GDM1 (cell line): ENCODE results near the gene PPARD.

Experiments
- DNase-seq: peaks from one replicate; lab custom pipeline; 2025; lab: John Stamatoyannopoulos, UW

Gene PPARD

GRCh38 chr6:35356391-35356790, 14.0 kb downstream of the PPARD start:
- no peak for DNase-seq

DNA sequence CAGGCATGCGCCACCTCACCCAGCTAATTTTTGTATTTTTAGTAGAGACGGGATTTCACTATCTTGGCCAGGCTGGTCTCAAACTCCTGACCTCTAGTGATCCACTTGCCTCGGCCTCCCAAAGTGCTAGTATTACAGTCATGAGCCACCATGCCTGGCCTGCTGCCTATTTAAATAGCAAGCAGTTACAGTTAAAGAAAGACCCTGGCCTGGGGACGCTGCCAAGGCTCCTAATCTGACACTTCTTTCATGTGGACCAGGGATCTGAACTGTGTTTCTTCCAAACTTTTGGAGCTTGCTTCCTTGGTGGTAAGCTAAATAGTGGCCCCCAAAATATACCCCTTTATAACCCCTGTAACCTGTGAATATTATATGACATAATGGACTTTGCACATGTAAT, 15.3 kb downstream of the PPARD start:
- DNase-seq, result no peak

DNA sequence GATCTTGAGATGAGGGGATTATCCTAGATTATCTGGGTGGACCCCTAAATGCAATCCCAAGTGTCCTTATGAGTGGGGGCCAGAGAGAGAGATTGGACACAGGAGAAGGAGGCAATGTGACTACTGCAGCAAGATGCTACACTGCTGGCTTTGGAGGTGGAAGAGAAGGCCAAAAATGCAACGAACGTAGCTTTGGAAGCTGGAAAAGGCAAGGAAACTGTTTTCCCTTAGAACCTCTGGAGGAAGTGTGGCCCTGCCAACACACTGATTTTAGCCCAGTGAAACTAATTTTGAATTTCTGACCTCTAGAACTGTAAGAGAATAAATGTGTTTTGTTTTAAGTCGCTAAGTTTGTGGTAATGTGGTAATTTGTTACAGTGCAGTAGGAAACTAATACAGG, 15.7 kb downstream of the PPARD start:
- no peak for DNase-seq

GRCh38 chr6:35359346-35359743, 17.0 kb downstream of the PPARD start:
- no peak for DNase-seq

DNA sequence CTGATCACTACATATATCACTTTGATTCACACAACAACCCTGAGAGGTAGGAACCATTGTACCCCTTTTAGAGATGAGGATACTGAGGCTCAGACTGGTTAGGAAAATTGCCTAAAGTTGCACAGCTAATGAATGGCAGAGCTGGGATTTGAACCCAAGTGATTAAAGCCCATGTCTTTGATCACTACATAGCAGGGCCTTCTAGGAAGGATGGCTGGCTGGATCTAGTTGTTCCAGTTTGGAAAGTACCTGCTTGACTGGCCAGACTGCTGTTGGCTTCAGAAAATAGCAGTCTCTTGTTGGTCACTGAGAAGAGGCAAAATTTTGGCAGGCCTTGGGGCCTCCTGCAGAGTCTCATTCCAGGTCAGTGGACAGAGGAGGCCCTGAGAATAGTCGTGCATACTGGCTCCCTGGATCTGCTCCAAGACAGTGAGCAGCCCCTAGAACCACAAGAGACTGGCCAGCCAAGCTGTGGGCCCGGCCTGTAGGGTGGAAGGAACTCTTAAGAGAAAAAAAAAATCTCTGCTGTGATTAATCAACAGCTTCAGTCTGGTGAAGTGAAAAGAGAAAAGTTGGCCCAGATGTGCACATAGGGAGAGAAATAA, 17.5 kb downstream of the PPARD start:
- DNase-seq, result no peak

GRCh38 chr6:35360349-35361138, 18.2 kb downstream of the PPARD start:
- DNase-seq, result no peak

DNA sequence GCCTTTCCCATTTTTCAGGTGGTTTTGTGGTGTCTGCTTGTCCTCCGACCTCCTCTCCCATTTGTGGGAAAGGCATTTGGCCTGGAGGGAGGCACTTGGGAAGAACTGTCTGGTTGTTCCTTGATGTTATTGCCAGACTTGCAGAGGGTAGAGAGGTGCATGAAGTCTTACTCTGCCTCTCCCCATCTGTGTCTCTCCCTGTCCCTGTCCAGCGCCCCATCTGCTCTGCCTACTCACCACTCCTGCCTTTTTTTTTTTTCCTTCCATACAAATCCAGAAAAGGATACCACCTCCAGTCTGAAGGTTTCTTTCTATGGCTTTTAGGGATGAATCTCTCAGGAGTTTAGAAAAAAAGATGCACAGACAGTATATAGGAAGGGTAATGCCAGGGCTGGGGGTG, 19.8 kb downstream of the PPARD start:
- no peak for DNase-seq

- DNase-seq, result no peak
These were observed 21.0 kb downstream of the PPARD start for GRCh38 chr6:35363293-35363750.

GRCh38 chr6:35365594-35366203, 23.3 kb downstream of the PPARD start:
- no peak for DNase-seq

DNA sequence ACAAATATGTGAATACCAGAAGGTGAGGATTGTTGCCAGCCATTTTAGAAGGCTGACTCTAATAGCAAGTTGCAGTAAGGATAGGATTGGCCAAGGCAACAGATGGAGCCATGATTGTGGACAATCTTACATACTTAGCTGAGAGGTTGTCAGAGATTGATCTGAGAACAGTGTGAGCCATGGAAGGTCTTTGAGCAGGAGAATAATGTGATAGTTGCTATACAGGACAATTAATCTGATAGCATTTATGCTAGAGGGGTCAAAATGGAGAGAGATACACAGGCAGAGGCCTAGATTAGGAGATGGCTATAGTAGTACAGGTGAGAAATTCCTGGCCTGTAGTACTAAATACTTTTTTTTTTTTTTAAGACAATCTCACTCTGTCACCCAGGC, 23.8 kb downstream of the PPARD start:
- DNase-seq, result no peak

GRCh38 chr6:35367646-35368037, 25.3 kb downstream of the PPARD start:
- no peak for DNase-seq

DNA sequence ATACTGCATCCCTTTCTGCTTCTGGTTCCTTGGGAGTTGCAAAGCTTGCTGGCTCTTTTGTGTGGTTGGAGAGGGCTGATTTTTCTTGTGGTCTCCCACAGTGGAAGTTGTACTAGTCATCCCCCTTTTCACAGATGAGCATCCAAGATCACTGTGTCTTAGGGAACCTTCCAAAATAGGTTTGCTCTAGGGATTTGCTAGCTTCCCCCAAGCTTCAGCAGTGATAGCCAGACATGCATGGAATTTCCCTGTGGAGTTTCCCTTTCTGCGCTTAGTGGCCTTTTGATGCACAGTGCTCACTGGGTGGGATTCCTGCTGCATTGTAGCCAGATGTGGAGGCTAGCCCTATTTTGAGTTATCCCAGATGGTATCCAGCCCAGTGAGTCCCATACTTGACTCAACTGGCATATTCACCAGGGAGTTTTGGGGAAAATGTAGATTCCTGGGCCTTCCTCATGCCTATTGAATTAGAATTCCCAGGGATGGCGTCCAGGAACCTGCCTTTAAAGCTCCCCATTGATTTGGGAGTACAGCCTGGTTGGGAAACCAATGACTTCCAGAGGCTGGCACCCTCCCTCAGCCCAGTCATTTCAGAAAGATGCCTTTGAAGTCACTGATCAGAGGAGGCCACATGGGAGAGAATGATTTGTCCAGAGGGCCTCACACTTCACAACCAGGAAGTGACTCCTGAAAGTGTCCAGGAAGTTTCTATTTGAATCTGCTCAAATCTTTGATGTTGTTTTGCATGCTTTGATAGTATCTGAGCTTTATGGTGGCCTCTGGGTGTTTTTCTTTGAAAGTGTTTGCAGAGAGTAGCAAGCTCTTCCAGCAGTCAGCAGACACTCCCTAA, 25.9 kb downstream of the PPARD start:
- DNase-seq, result no peak

DNA sequence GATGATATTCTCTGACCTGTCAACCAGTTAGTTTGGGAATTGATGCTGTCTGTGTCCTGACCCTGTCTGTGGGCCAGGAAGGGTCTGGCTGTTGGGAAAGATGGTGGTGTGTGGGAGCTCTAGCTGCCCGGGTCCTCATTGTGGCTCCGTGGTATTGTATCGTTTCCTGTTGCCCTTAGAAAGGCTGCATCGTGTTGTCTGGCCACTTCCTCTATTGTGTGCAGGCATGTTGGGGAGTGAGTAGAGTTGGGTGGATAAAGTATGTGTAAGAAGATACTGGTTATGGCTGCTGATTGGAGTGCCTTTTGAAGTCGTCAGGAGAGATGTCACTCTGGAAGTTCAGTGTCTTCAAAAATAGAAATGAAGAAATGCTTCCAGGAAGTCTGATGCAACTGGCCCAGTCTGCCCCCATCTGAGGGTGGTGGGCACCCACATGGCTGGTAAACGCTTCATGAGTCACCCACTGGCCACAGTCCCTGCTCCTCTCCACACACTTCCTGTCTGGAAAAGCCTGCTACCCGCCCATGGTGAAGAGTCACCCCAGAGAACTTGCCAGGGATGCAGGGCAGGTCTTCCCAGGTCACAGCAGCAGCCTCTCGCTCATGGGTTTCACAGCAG, 27.9 kb downstream of the PPARD start:
- peak; percentile 60 for DNase-seq

- no peak for DNase-seq
These were observed 28.6 kb downstream of the PPARD start for GRCh38 chr6:35370785-35371493.

- no peak for DNase-seq
These were observed 29.3 kb downstream of the PPARD start for GRCh38 chr6:35371494-35372262.

- no peak for DNase-seq
These were observed 30.3 kb downstream of the PPARD start for GRCh38 chr6:35372633-35373032.

DNA sequence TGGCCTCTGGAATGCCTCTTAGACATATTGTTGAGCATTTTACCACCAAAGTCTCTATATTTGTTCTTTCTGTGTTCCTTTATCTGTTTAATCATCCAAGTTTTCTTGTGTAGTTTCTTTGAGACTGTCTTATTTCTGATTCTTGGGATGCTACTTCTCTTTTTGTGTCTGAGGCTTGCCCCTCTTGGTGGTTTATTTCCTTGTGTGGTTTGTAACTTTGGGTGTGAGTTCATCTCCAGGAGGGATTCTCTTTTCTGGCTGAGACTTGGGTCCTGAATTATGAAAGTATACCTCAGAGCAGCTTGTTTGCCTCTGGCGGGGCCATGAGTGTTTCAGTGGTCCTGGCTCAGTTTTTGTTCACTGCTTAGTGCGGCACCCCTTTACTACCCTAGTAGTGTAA, 33.9 kb downstream of the PPARD start:
- peak; percentile 31 for DNase-seq

- no peak for DNase-seq
These were observed 34.6 kb downstream of the PPARD start for GRCh38 chr6:35377002-35377401.

GRCh38 chr6:35378261-35378660, 35.9 kb downstream of the PPARD start:
- no peak for DNase-seq

DNA sequence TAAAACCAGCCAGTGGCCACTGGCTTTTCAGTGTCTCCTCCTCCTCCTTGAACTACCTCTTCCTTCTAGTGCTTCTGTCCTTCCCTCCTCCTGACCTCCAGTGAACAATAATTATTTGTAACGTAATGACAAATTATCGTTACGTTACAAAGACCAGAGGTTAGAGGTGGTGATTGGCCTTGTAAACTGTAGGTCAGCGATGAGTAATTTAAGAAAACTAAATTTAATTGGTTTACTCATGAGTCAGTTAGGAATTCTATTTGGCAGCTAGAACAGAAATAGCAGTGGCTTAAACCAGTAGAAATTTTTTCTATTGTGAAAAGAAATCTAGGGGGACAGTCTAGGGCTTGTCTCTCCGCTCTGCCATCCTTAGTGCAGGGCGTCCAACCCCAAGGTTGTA, 38.8 kb downstream of the PPARD start:
- DNase-seq, result no peak

DNA sequence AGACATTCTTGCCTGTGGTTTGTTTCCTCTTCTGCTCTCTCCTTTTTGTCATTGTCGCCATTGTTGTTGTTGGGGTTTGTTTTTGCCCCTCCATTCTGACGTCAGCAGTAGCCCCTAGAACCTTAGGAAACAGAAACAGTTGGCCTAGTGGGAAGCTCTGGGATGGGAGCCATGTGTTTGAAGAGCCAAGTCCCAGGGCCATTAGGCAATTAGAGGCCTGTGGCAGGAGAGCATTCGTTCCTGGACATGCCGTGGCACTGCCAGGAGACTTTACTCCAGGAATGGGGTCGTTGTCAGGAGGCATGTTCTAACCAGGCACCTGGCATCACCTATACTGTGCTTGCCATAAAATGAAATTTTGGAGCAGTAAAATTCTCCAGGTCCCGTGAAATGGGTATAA, 39.7 kb downstream of the PPARD start:
- DNase-seq, result no peak
